CD4-positive, CD25-positive, alpha-beta regulatory T cell (primary cell): ENCODE results near the gene CYLD. TPM values are rescaled to one million over a fixed set of nuclear protein-coding genes. Genes with fewer than 3 reads are reported as not detected.

Experiments
- polyA plus RNA-seq, 4 donors: library from polyadenylated mRNA; unstranded; fragments of 300-500 nt; fragmentation: Illumina TruSeq; gene quantifications; one replicate each; pipeline ENCODE4 v1.2.3, GENCODE V29; 2021
- total RNA-seq: library from RNA; stranded (reverse); gene quantifications from one replicate; pipeline ENCODE4 v1.2.3, GENCODE V29; 2022

CYLD gene
- total and polyA plus RNA-seq, 5 donors from 2014 or later = 161 to 425 (median 174) TPM

Other genes starting within 250 kb of the CYLD start
- gene NKD1, start 193.7 kb upstream of the CYLD start, total RNA-seq = 2.4 TPM
- under 1 TPM in 3 of 4 donors, not detected in 1; 0.10 to 0.76 (median 0.54) TPM for gene NKD1, start 193.7 kb upstream of the CYLD start, polyA plus RNA-seq
- 69.2 TPM for gene SNX20, start 60.8 kb upstream of the CYLD start, total RNA-seq
- gene SNX20, start 60.8 kb upstream of the CYLD start, polyA plus RNA-seq = 100 to 1,000 TPM; 122 to 173 (median 134) TPM
- 11.7 TPM for gene NOD2, start 48.5 kb upstream of the CYLD start, total RNA-seq
- 1 to 10 TPM; 1.5 to 5.9 (median 3.2) TPM for gene NOD2, start 48.5 kb upstream of the CYLD start, polyA plus RNA-seq